HL-60/S4 (cell line): ENCODE data around the gene LMNTD1.

Experiments
- in situ Hi-C: fragments of 300-500 bp; cut with MboI; formaldehyde crosslinking; loops from 2 replicates; pipeline ENCODE4 v1.14.3; 2022; ENCODE audit warnings: low sequenced_read_pairs

Gene LMNTD1

GRCh38 chr12:25434515-25434914 lies 118.6 kb downstream of the LMNTD1 start:
- in situ Hi-C loops: loop anchor here (25.0 kb wide), 1 partner anchor 578 kb away; no protein-coding TSS in a partner anchor

GRCh38 chr12:25433581-25434325 lies 119.3 kb downstream of the LMNTD1 start:
- in situ Hi-C loops: loop anchor here (25.0 kb wide), 1 partner anchor 579 kb away; no protein-coding TSS in a partner anchor

DNA sequence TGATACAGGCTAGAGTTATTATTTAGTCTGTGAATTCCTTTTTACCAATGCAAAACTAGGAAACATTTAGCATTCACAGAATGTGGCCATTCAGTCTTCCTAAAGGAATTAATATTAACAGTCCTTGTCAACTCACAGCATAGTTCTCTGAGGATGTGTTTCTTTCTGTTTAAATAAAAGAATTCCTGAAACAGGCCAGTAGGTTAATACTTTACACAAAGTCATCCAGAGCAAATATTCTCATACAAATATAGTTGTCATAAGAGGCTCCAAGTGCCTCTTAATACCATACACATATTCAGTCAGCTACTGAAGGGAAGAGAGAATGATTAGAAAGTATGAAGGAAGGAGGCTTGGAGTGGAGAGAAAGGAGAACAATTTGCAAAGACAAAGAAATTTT lies 120.1 kb downstream of the LMNTD1 start:
- in situ Hi-C loops: loop anchor here (25.0 kb wide), 1 partner anchor 579 kb away; no protein-coding TSS in a partner anchor

- in situ Hi-C loops: loop anchor here (25.0 kb wide), 1 partner anchor 585 kb away; no protein-coding TSS in a partner anchor
Measured at GRCh38 chr12:25427337-25428249, 125.5 kb downstream of the LMNTD1 start.

DNA sequence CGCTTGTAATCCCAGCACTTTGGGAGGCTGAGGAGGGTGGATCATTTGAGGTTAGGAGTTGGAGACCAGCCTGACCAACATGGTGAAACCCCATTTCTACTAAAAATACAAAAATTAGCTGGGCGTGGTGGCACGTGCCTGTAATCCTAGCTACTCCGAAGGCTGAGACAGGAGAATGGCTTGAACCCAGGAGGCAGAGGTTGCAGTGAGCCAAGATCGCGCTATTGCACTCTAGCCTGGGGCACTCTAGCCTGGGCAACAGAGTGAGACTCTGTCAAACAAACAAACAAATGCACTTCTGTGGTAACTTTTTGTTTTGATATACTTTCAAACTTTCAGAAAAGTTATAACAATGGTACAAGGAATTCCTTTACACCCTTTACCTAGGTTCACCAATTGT lies 126.3 kb downstream of the LMNTD1 start:
- in situ Hi-C loops: loop anchor here (25.0 kb wide), 1 partner anchor 585 kb away; no protein-coding TSS in a partner anchor
